HFFc6 (cell line): ENCODE measurements around the gene SLC22A5. TPM values are rescaled to one million over a fixed set of nuclear protein-coding genes. Genes with fewer than 3 reads are reported as not detected.
A peak's percentile ranks its signal among the peaks of the same experiment; 100 is the strongest.

Experiments
- DNase-seq: peaks from one replicate; pipeline ENCODE4 v3.0.0-alpha.2; 2018
- H3K27ac Mint-ChIP-seq: 2 replicates; pipeline ENCODE4 v1.8.0; 2020; ENCODE audit warnings: mild to moderate bottlenecking, mixed read lengths
- H3K27me3 Mint-ChIP-seq: 2 replicates; pipeline ENCODE4 v1.8.0; 2021; ENCODE audit warnings: mild to moderate bottlenecking, moderate library complexity, mixed read lengths; ENCODE audit not compliant: insufficient read depth
- H3K36me3 Mint-ChIP-seq: 2 replicates; pipeline ENCODE4 v1.8.0; 2021; ENCODE audit warnings: low read depth, mixed read lengths
- H3K4me1 Mint-ChIP-seq: 2 replicates; pipeline ENCODE4 v1.8.0; 2020; ENCODE audit warnings: low read depth, mixed read lengths
- H3K4me3 Mint-ChIP-seq: 2 replicates; pipeline ENCODE4 v1.8.0; 2020; ENCODE audit warnings: mild to moderate bottlenecking, moderate library complexity, mixed read lengths
- H3K9me3 Mint-ChIP-seq: 2 replicates; pipeline ENCODE4 v1.8.0; 2020; ENCODE audit warnings: mild to moderate bottlenecking, mixed read lengths
- total RNA-seq, 6 experiments: library from RNA; stranded (reverse); fragmentation: NEBNext Ultra II Directional; extraction: Animal tissue kit (Norgen Biotek cat#: 25700); gene quantifications; 2 replicates in 1 of 6; 3 replicates in 5 of 6; pipeline ENCODE4 v1.2.3, GENCODE V29; 2021
- TF ChIP-seq, protein P1 (sequence below): fragments of 200-600 bp; sonication (generic); IDR thresholded peaks from 2 replicates; pipeline ENCODE4 v1.5.0; 2021; ENCODE audit warnings: antibody characterized with exemption, mild to moderate bottlenecking

SLC22A5 gene
- total RNA-seq, 6 experiments from 2014 or later, result 3.8 to 5.6 (median 4.9) TPM

DNA sequence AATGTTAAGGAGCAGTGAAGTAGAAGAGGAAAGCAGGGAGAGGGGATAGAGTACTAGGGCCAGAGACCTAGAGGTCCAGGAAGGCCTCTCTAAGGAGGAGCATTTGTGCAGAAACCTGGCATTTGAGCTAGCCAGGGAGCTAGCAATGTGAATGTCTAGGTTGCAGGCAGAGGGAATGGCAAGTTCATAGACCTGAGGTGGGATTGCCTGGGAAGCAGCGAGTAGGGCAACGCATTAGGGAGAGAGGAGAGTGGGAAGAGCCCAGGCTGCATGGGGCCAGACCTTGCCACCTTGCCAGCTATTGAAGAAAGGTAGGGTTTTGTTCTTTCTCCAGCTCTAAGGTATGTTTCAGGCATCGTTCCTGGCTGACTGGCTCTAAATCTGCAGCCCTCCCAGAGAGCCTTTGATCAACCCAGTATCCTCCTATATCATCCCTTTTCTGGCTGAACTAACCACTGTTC, 54.0 kb downstream of the SLC22A5 start:
- H3K27me3 Mint-ChIP-seq, result no peaks in the 10 kb centered on the region
- no peak overlapping the region for H3K4me3 Mint-ChIP-seq
- peaks cover 88% of the 10 kb centered on the region for H3K4me1 Mint-ChIP-seq
- peaks cover 4% of the 10 kb centered on the region; the same call in 1 of the 2 replicates for H3K36me3 Mint-ChIP-seq
- H3K27ac Mint-ChIP-seq, result peak overlapping the region; percentile 68
- no peaks in the 10 kb centered on the region for H3K9me3 Mint-ChIP-seq
- TF ChIP-seq, protein P1, sequence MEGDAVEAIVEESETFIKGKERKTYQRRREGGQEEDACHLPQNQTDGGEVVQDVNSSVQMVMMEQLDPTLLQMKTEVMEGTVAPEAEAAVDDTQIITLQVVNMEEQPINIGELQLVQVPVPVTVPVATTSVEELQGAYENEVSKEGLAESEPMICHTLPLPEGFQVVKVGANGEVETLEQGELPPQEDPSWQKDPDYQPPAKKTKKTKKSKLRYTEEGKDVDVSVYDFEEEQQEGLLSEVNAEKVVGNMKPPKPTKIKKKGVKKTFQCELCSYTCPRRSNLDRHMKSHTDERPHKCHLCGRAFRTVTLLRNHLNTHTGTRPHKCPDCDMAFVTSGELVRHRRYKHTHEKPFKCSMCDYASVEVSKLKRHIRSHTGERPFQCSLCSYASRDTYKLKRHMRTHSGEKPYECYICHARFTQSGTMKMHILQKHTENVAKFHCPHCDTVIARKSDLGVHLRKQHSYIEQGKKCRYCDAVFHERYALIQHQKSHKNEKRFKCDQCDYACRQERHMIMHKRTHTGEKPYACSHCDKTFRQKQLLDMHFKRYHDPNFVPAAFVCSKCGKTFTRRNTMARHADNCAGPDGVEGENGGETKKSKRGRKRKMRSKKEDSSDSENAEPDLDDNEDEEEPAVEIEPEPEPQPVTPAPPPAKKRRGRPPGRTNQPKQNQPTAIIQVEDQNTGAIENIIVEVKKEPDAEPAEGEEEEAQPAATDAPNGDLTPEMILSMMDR, result no peak
- DNase-seq, result no peak

GRCh38 chr5:132424167-132424880, 54.8 kb downstream of the SLC22A5 start:
- no peak for DNase-seq
- H3K9me3 Mint-ChIP-seq, result no peaks in the 10 kb centered on the region
- peak overlapping the region; percentile 96 for H3K27ac Mint-ChIP-seq
- no peak overlapping the region for H3K4me3 Mint-ChIP-seq
- TF ChIP-seq, protein P1, result no peak
- peaks cover 92% of the 10 kb centered on the region for H3K4me1 Mint-ChIP-seq
- no peaks in the 10 kb centered on the region for H3K27me3 Mint-ChIP-seq
- H3K36me3 Mint-ChIP-seq, result peaks cover 4% of the 10 kb centered on the region; the same call in 1 of the 2 replicates

GRCh38 chr5:132425009-132425937, 55.8 kb downstream of the SLC22A5 start:
- peaks cover 92% of the 10 kb centered on the region for H3K4me1 Mint-ChIP-seq

DNA sequence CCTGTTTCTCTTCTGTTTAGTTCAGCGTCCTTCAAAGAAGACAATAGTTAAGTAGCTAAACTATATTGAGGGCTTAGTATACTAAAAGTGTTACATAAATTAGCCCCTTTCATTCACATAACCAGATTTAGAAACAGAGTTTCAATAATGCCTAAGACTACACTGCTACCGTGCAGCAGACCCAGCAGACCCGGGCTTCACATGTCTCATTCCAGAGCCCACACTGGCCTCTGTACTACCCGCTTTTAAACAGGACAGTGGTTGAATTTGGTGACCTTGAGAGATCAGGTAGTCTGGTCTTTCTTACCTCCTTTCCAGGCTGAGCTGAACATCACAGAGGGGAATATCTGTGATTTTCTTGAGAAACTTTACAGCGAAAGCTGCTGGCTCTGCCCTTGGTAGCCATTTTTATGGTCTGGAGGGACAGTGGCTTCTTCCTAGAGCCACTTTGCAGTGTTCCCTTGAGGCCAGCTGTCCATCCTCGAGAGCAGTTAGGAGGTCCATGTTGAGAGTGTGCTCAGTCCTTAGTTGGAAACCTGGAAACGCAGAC, 56.5 kb downstream of the SLC22A5 start:
- Mint-ChIP-seq H3K27me3 (no peaks in the 10 kb centered on the region), H3K4me3 (peak overlapping the region; percentile 72), H3K4me1 (peaks cover 90% of the 10 kb centered on the region), H3K9me3 (no peaks in the 10 kb centered on the region), H3K36me3 (peaks cover 4% of the 10 kb centered on the region; the same call in 1 of the 2 replicates), H3K27ac (peak overlapping the region; percentile 96)
- no peak for DNase-seq
- TF ChIP-seq, protein P1, result no peak

More at GRCh38 chr5:132425009-132425937, 55.8 kb downstream of the SLC22A5 start:
- peak; percentile 85 for DNase-seq
- TF ChIP-seq, protein P1, result no peak
- H3K4me3 Mint-ChIP-seq, result peak overlapping the region; percentile 72
- peak overlapping the region; percentile 96 for H3K27ac Mint-ChIP-seq
- H3K27me3 Mint-ChIP-seq, result no peaks in the 10 kb centered on the region
- no peaks in the 10 kb centered on the region for H3K9me3 Mint-ChIP-seq
- H3K36me3 Mint-ChIP-seq, result peaks cover 4% of the 10 kb centered on the region; the same call in 1 of the 2 replicates

GRCh38 chr5:132426525-132427138, 57.1 kb downstream of the SLC22A5 start:
- Mint-ChIP-seq H3K27ac (peak overlapping the region; percentile 96), H3K36me3 (peaks cover 4% of the 10 kb centered on the region; the same call in 1 of the 2 replicates), H3K27me3 (no peaks in the 10 kb centered on the region), H3K4me3 (peak overlapping the region; percentile 72), H3K9me3 (no peaks in the 10 kb centered on the region), H3K4me1 (peaks cover 85% of the 10 kb centered on the region)
- DNase-seq, result peak; percentile 92
- TF ChIP-seq, protein P1, result peak; percentile 76
